Measurements from ENCODE around the gene KIRREL3. TPM values are rescaled to one million over a fixed set of nuclear protein-coding genes. Genes with fewer than 3 reads are reported as not detected.

Gene KIRREL3
- total and polyA plus RNA-seq, 2 donors (not counting 3 experiments of a cell fraction or from before 2014, with no cell fraction given), result not detected

- Histone ChIP-seq H3K9me1 (replicated peaks; ENCODE audit: control insufficient read depth, extremely low read depth, insufficient read depth, low read length) (no peaks in the 10 kb centered on the region), H3K4me2 (ENCODE audit: insufficient read depth, low read length) (no peak overlapping the region), H3K79me2 (ENCODE audit: control insufficient read depth, insufficient read depth, low read length) (no peaks in the 10 kb centered on the region), H4K20me1 (replicated peaks; ENCODE audit: control insufficient read depth, extremely low read depth, insufficient read depth, low read length) (no peaks in the 10 kb centered on the region), H3K27me3 (ENCODE audit: control insufficient read depth in 2 of 2, insufficient read depth in 2 of 2, low read length in 2 of 2) (no peaks in the 10 kb centered on the region), H3K9me3 (replicated peaks; ENCODE audit: control insufficient read depth, insufficient read depth, low read length) (no peaks in the 10 kb centered on the region), H3K4me1 (ENCODE audit: control insufficient read depth, extremely low read depth, insufficient read depth, low read length) (no peaks in the 10 kb centered on the region), H3K27ac (ENCODE audit: insufficient read depth, low read depth, low read length) (no peak overlapping the region), H2AFZ (ENCODE audit: low read depth, low read length) (no peak overlapping the region), H3K9ac (replicated peaks; ENCODE audit: extremely low read depth, insufficient read depth, low read length) (no peak overlapping the region), H3K36me3 (ENCODE audit: control insufficient read depth in 2 of 2, extremely low read depth in 1 of 2, insufficient read depth in 2 of 2, low read length in 2 of 2) (no peaks in the 10 kb centered on the region), H3K4me3 (replicated peaks in 1 of 3; ENCODE audit: insufficient read depth in 1 of 3, low read depth in 1 of 3, low read length in 3 of 3) (no peak overlapping the region)
- dilution Hi-C loops (cut with MboI; ENCODE audit: extremely low pct_ligation_motif_present, low sequenced_read_pairs) (no loop called here), intact Hi-C loops (cut with micrococcal nuclease) (no loop called here)
- no TSS peak for BruUV-seq (replicated peaks)
- ChIA-PET CTCF (no interaction called here), POLR2A (no interaction called here)
- TF ChIP-seq CTCF (IDR thresholded peaks at IDR 0.05; ENCODE audit: extremely low read depth in 1 of 2, insufficient read depth in 1 of 2, low read depth in 1 of 2, low read length in 2 of 2) (no peak), POLR2AphosphoS5 (IDR thresholded peaks at IDR 0.05; ENCODE audit: insufficient read depth, low read depth, low read length) (no peak)
- no peak for FAIRE-seq
- no peak for DNase-seq (ENCODE audit: low read depth, low spot score)
Measured at GRCh38 chr11:126595560-126595959, 405.0 kb downstream of the KIRREL3 start.

- no peaks in the 10 kb centered on the region for H3K9me3 ChIP-seq (replicated peaks; ENCODE audit: control insufficient read depth, insufficient read depth, low read length)
- no peaks in the 10 kb centered on the region for H3K79me2 ChIP-seq (ENCODE audit: control insufficient read depth, insufficient read depth, low read length)
- ChIA-PET POLR2A (no interaction called here), CTCF (interaction anchor here (0.8 to 1.5 kb wide), 2 partner anchors 9 to 114 kb away, joined by 3 to 6 read pairs; no protein-coding TSS in a partner anchor)
- DNase-seq (ENCODE audit: low read depth, low spot score) (no peak), FAIRE-seq (no peak)
- no peak overlapping the region for H3K9ac ChIP-seq (replicated peaks; ENCODE audit: extremely low read depth, insufficient read depth, low read length)
- intact Hi-C loops (cut with micrococcal nuclease), result no loop called here
- TF ChIP-seq POLR2A (IDR thresholded peaks at IDR 0.05; ENCODE audit: low read depth, low read length) (no peak), GATA2 (IDR thresholded peaks at IDR 0.05; ENCODE audit: insufficient read depth, insufficient read length, low read depth, low read length) (no peak), MYC (IDR thresholded peaks at IDR 0.05; ENCODE audit: low read depth, low read length) (no peak), EZH2 (IDR thresholded peaks at IDR 0.05; ENCODE audit: borderline replicate concordance, low read depth, low read length, severe bottlenecking) (no peak), CTCF (IDR thresholded peaks at IDR 0.05; ENCODE audit: extremely low read depth in 1 of 2, insufficient read depth in 1 of 2, low read depth in 1 of 2, low read length in 2 of 2) (no peak), JUN (IDR thresholded peaks at IDR 0.05; ENCODE audit: borderline replicate concordance, insufficient read depth, insufficient read length, low read depth) (no peak), POLR2AphosphoS5 (IDR thresholded peaks at IDR 0.05; ENCODE audit: insufficient read depth, low read depth, low read length) (no peak), FOS (IDR thresholded peaks at IDR 0.05; ENCODE audit: borderline replicate concordance, insufficient read depth, low read length) (no peak), MAX (IDR thresholded peaks at IDR 0.05; ENCODE audit: insufficient read depth, insufficient read length) (no peak)
- H3K27me3 ChIP-seq (ENCODE audit: control insufficient read depth in 2 of 2, insufficient read depth in 2 of 2, low read length in 2 of 2), result no peaks in the 10 kb centered on the region
- H2AFZ ChIP-seq (ENCODE audit: low read depth, low read length), result no peak overlapping the region
- no peaks in the 10 kb centered on the region for H3K9me1 ChIP-seq (replicated peaks; ENCODE audit: control insufficient read depth, extremely low read depth, insufficient read depth, low read length)
- H3K4me1 ChIP-seq (ENCODE audit: control insufficient read depth, extremely low read depth, insufficient read depth, low read length), result no peaks in the 10 kb centered on the region
- no peak overlapping the region for H3K27ac ChIP-seq (ENCODE audit: insufficient read depth, low read depth, low read length)
- no peaks in the 10 kb centered on the region for H3K36me3 ChIP-seq (ENCODE audit: control insufficient read depth in 2 of 2, extremely low read depth in 1 of 2, insufficient read depth in 2 of 2, low read length in 2 of 2)
- no TSS peak for BruUV-seq (replicated peaks)
- no peaks in the 10 kb centered on the region for H4K20me1 ChIP-seq (replicated peaks; ENCODE audit: control insufficient read depth, extremely low read depth, insufficient read depth, low read length)
- dilution Hi-C loops (cut with MboI; ENCODE audit: extremely low pct_ligation_motif_present, low sequenced_read_pairs), result no loop called here
- no peak overlapping the region for H3K4me3 ChIP-seq (replicated peaks in 1 of 3; ENCODE audit: insufficient read depth in 1 of 3, low read depth in 1 of 3, low read length in 3 of 3)
- H3K4me2 ChIP-seq (ENCODE audit: insufficient read depth, low read length), result no peak overlapping the region
Measured at GRCh38 chr11:126594921-126595367, 405.6 kb downstream of the KIRREL3 start.

Data from endothelial cell of umbilical vein (primary cell).